WERI-Rb-1 (cell line): ENCODE measurements around the gene C9.

Experiments used
- DNase-seq: peaks from one replicate; pipeline ENCODE4 v3.0.0-alpha.2; 2020
- H3K27ac ChIP-seq: fragments of 250-450 bp; sonication (Bioruptor Pico); 2 replicates; pipeline ENCODE4 v1.5.1; 2020; ENCODE audit warnings: mild to moderate bottlenecking, moderate library complexity
- H3K27me3 ChIP-seq: fragments of 250-450 bp; sonication (Bioruptor Pico); 2 replicates; pipeline ENCODE4 v1.5.1; 2021; ENCODE audit warnings: mild to moderate bottlenecking, low read depth, moderate library complexity; ENCODE audit not compliant: insufficient read depth, severe bottlenecking
- H3K36me3 ChIP-seq: fragments of 250-450 bp; sonication (Bioruptor Pico); 2 replicates; pipeline ENCODE4 v1.5.1; 2020; ENCODE audit warnings: mild to moderate bottlenecking, moderate library complexity
- H3K4me3 ChIP-seq: 2 replicates; pipeline ENCODE4 v1.5.1; 2011; ENCODE audit warnings: low read depth, mild to moderate bottlenecking, control low read depth, low read length
- H3K9me3 ChIP-seq: fragments of 250-450 bp; sonication (Bioruptor Pico); 2 replicates; pipeline ENCODE4 v1.5.1; 2021; ENCODE audit warnings: mild to moderate bottlenecking, moderate library complexity; ENCODE audit not compliant: severe bottlenecking
- TF ChIP-seq, protein P1 (sequence below): IDR thresholded peaks from 2 replicates; pipeline ENCODE4 v1.5.1; 2011; ENCODE audit warnings: low read depth, mild to moderate bottlenecking, control low read depth, inconsistent platforms, low read length

C9 gene

DNA sequence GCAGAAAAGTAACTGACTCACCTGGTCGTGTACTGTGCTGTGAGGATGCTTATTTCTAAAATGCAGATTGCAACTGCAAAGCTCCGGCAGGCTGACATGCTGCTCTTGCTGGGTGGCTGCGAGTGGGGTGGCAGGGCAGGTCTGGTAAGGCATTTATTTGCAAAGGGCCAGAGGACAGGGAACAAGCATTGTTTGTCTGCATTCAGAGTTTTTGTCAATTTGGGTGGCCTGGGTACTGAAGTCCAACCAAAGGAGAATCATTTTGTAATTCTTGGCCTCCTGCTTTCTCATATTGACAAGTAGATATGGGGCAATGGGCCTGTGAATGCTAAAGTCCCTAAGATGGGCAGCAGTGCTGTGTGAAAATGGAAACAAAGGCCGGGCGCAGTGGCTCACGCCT lies at the start of gene C9:
Gene C9, minus strand, starts transcription at position 129 of the 400 bp plus-strand sequence. Its CDS starts 31 bp downstream, at position 98.
- TF ChIP-seq, protein P1, sequence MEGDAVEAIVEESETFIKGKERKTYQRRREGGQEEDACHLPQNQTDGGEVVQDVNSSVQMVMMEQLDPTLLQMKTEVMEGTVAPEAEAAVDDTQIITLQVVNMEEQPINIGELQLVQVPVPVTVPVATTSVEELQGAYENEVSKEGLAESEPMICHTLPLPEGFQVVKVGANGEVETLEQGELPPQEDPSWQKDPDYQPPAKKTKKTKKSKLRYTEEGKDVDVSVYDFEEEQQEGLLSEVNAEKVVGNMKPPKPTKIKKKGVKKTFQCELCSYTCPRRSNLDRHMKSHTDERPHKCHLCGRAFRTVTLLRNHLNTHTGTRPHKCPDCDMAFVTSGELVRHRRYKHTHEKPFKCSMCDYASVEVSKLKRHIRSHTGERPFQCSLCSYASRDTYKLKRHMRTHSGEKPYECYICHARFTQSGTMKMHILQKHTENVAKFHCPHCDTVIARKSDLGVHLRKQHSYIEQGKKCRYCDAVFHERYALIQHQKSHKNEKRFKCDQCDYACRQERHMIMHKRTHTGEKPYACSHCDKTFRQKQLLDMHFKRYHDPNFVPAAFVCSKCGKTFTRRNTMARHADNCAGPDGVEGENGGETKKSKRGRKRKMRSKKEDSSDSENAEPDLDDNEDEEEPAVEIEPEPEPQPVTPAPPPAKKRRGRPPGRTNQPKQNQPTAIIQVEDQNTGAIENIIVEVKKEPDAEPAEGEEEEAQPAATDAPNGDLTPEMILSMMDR: no peak
- no peak for DNase-seq
- no peak within 1 kb of the TSS for H3K4me3 ChIP-seq
- H3K9me3 ChIP-seq: no peaks in the 10 kb centered on the region
- H3K27ac ChIP-seq: no peak within 1 kb of the TSS
- H3K27me3 ChIP-seq: no peaks in the 10 kb centered on the region
- no peaks in the 10 kb centered on the region for H3K36me3 ChIP-seq

- Histone ChIP-seq H3K9me3 (no peaks in the 10 kb centered on the region), H3K27ac (no peak overlapping the region)
- TF ChIP-seq, protein P1: no peak
These were observed 49.5 kb upstream of the C9 start for GRCh38 chr5:39413771-39414170.

GRCh38 chr5:39412721-39413394 lies 48.6 kb upstream of the C9 start:
- TF ChIP-seq, protein P1: no peak
- H3K27ac ChIP-seq: no peak overlapping the region
- no peaks in the 10 kb centered on the region for H3K27me3 ChIP-seq
- DNase-seq: no peak
- H3K36me3 ChIP-seq: no peaks in the 10 kb centered on the region
- no peak overlapping the region for H3K4me3 ChIP-seq
- H3K9me3 ChIP-seq: no peaks in the 10 kb centered on the region

More at GRCh38 chr5:39413771-39414170, 49.5 kb upstream of the C9 start:
- DNase-seq: no peak
- Histone ChIP-seq H3K4me3 (no peak overlapping the region), H3K36me3 (no peaks in the 10 kb centered on the region), H3K27me3 (no peaks in the 10 kb centered on the region)

- no peak overlapping the region for H3K27ac ChIP-seq
These were observed 47.7 kb upstream of the C9 start for GRCh38 chr5:39411985-39412384.

DNA sequence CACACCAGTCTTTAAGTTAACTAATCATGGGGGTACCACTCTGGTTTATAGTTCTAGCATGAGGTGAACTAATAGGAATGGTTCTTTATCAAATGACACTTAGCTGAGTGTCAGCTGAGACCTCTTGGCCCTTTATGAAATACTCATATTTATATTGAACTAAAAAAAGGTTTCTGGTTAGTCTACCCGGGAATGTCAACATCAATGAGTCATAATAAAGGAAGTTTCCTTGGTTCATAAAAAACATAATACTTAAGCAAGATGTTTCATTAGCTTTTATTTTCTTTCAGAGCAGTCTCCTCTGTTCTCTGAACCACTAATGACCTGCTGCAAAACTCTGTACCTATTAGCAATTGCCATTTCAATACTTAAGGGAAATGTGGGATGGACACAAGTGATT lies 46.8 kb upstream of the C9 start:
- TF ChIP-seq, protein P1: no peak
- H3K36me3 ChIP-seq: no peaks in the 10 kb centered on the region
- no peak for DNase-seq
- no peaks in the 10 kb centered on the region for H3K9me3 ChIP-seq
- no peaks in the 10 kb centered on the region for H3K27me3 ChIP-seq
- H3K27ac ChIP-seq: no peak overlapping the region
- no peak overlapping the region for H3K4me3 ChIP-seq

More at GRCh38 chr5:39411985-39412384, 47.7 kb upstream of the C9 start:
- Histone ChIP-seq H3K4me3 (no peak overlapping the region), H3K27me3 (no peaks in the 10 kb centered on the region), H3K9me3 (no peaks in the 10 kb centered on the region), H3K36me3 (no peaks in the 10 kb centered on the region)
- TF ChIP-seq, protein P1: no peak
- no peak for DNase-seq

- Histone ChIP-seq H3K27me3 (no peaks in the 10 kb centered on the region), H3K9me3 (no peaks in the 10 kb centered on the region), H3K4me3 (no peak overlapping the region), H3K36me3 (no peaks in the 10 kb centered on the region), H3K27ac (no peak overlapping the region)
- DNase-seq: no peak
- TF ChIP-seq, protein P1: no peak
These were observed 44.7 kb upstream of the C9 start for GRCh38 chr5:39409033-39409432.
